Measurements from ENCODE around the gene HSPBAP1.
"Not testable (repeated sequence)": the region's sequence is repeated elsewhere in the genome, so short reads cannot be mapped to it uniquely, and the experiment has no call there.

The HSPBAP1 gene

GRCh38 chr3:122732682-122733525 lies 60.7 kb downstream of the HSPBAP1 start:
- not testable (repeated sequence) for H3K27me3 Mint-ChIP-seq (ENCODE audit: low read depth); H3K4me1 Mint-ChIP-seq (ENCODE audit: low read depth); H3K9me3 Mint-ChIP-seq; H3K4me3 Mint-ChIP-seq; H3K27ac Mint-ChIP-seq
- peaks cover 44% of the 10 kb centered on the region for H3K36me3 Mint-ChIP-seq (ENCODE audit: low read depth)

GRCh38 chr3:122730240-122730639 lies 63.4 kb downstream of the HSPBAP1 start:
- H3K4me3 Mint-ChIP-seq = no peak overlapping the region
- no peak overlapping the region for H3K27ac Mint-ChIP-seq
- H3K36me3 Mint-ChIP-seq (ENCODE audit: low read depth) = peaks cover 61% of the 10 kb centered on the region
- H3K9me3 Mint-ChIP-seq = peaks cover 5% of the 10 kb centered on the region
- H3K27me3 Mint-ChIP-seq (ENCODE audit: low read depth) = no peaks in the 10 kb centered on the region
- H3K4me1 Mint-ChIP-seq (ENCODE audit: low read depth) = peaks cover 2% of the 10 kb centered on the region

DNA sequence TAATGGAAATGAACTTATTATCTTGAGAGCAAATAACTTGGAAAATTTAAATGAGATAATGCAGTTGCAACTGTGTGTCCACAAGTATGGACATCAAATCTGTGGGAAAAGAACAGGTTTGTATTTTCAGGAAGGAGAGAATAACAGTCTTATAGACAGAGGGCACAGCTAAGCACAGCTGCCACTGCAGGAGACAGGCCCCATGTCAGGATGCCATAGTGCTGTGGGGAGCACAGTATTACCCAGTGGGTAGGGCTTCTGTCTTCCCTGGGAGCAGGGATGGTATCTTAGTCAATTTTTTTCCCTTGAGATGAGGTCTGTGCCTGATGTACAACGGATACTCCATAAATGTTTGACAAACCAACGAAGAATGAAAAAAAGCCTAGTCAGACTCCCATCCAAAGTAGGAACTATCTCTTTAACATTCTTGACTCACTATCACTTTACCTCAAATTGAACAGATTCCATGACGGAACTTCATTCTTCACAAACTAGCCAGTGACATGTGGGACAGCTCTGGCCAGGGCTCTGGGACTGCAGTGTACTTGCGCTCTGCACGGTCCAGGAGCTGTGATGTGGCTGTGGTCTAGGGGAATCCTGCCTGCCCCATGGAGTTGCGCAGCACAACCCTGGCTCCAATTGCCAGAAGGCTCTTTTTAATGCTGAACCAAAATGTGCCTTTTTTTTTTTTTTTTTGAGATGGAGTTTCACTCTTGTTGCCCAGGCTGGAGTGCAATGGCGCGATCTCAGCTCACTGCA lies 64.7 kb downstream of the HSPBAP1 start:
- Mint-ChIP-seq H3K4me3 (no peak overlapping the region), H3K27ac (no peak overlapping the region), H3K27me3 (ENCODE audit: low read depth) (no peaks in the 10 kb centered on the region), H3K9me3 (peaks cover 2% of the 10 kb centered on the region), H3K4me1 (ENCODE audit: low read depth) (peaks cover 2% of the 10 kb centered on the region), H3K36me3 (ENCODE audit: low read depth) (peaks cover 60% of the 10 kb centered on the region)

- Mint-ChIP-seq H3K36me3 (ENCODE audit: low read depth) (peaks cover 64% of the 10 kb centered on the region), H3K9me3 (no peaks in the 10 kb centered on the region), H3K4me3 (no peak overlapping the region), H3K27ac (no peak overlapping the region), H3K4me1 (ENCODE audit: low read depth) (peaks cover 2% of the 10 kb centered on the region), H3K27me3 (ENCODE audit: low read depth) (no peaks in the 10 kb centered on the region)
Measured at GRCh38 chr3:122728186-122728585, 65.4 kb downstream of the HSPBAP1 start.

- Mint-ChIP-seq H3K4me1 (ENCODE audit: low read depth) (peaks cover 2% of the 10 kb centered on the region), H3K27ac (no peak overlapping the region), H3K4me3 (no peak overlapping the region), H3K36me3 (ENCODE audit: low read depth) (peaks cover 64% of the 10 kb centered on the region), H3K27me3 (ENCODE audit: low read depth) (no peaks in the 10 kb centered on the region), H3K9me3 (no peaks in the 10 kb centered on the region)
Measured at GRCh38 chr3:122727766-122728165, 65.9 kb downstream of the HSPBAP1 start.

- Mint-ChIP-seq H3K36me3 (ENCODE audit: low read depth) (peaks cover 65% of the 10 kb centered on the region), H3K4me3 (no peak overlapping the region), H3K27ac (no peak overlapping the region), H3K27me3 (ENCODE audit: low read depth) (no peaks in the 10 kb centered on the region), H3K9me3 (no peaks in the 10 kb centered on the region), H3K4me1 (ENCODE audit: low read depth) (peaks cover 2% of the 10 kb centered on the region)
Measured at GRCh38 chr3:122727294-122727693, 66.3 kb downstream of the HSPBAP1 start.

- Mint-ChIP-seq H3K27me3 (ENCODE audit: low read depth) (no peaks in the 10 kb centered on the region), H3K27ac (no peak overlapping the region), H3K4me1 (ENCODE audit: low read depth) (peaks cover 2% of the 10 kb centered on the region), H3K4me3 (no peak overlapping the region), H3K36me3 (ENCODE audit: low read depth) (peaks cover 64% of the 10 kb centered on the region), H3K9me3 (no peaks in the 10 kb centered on the region)
Measured at GRCh38 chr3:122725106-122725505, 68.5 kb downstream of the HSPBAP1 start.

GRCh38 chr3:122719273-122719921 lies 74.2 kb downstream of the HSPBAP1 start:
- H3K27me3 Mint-ChIP-seq (ENCODE audit: low read depth) = no peaks in the 10 kb centered on the region
- no peak overlapping the region for H3K27ac Mint-ChIP-seq
- H3K9me3 Mint-ChIP-seq = no peaks in the 10 kb centered on the region
- H3K4me1 Mint-ChIP-seq (ENCODE audit: low read depth) = peaks cover 7% of the 10 kb centered on the region
- peaks cover 64% of the 10 kb centered on the region for H3K36me3 Mint-ChIP-seq (ENCODE audit: low read depth)
- H3K4me3 Mint-ChIP-seq = no peak overlapping the region

GRCh38 chr3:122716667-122717066 lies 77.0 kb downstream of the HSPBAP1 start:
- no peak overlapping the region for H3K27ac Mint-ChIP-seq
- peaks cover 16% of the 10 kb centered on the region for H3K4me1 Mint-ChIP-seq (ENCODE audit: low read depth)
- no peaks in the 10 kb centered on the region for H3K9me3 Mint-ChIP-seq
- H3K4me3 Mint-ChIP-seq = no peak overlapping the region
- peaks cover 63% of the 10 kb centered on the region for H3K36me3 Mint-ChIP-seq (ENCODE audit: low read depth)
- no peaks in the 10 kb centered on the region for H3K27me3 Mint-ChIP-seq (ENCODE audit: low read depth)

GRCh38 chr3:122714273-122714672 lies 79.4 kb downstream of the HSPBAP1 start:
- Mint-ChIP-seq H3K4me3 (no peak overlapping the region), H3K27ac (no peak overlapping the region), H3K36me3 (ENCODE audit: low read depth) (peaks cover 73% of the 10 kb centered on the region), H3K4me1 (ENCODE audit: low read depth) (peaks cover 39% of the 10 kb centered on the region), H3K27me3 (ENCODE audit: low read depth) (no peaks in the 10 kb centered on the region), H3K9me3 (no peaks in the 10 kb centered on the region)

- Mint-ChIP-seq H3K4me1 (ENCODE audit: low read depth) (peaks cover 43% of the 10 kb centered on the region), H3K36me3 (ENCODE audit: low read depth) (peaks cover 74% of the 10 kb centered on the region), H3K4me3 (peak overlapping the region; percentile 7), H3K27ac (peak overlapping the region; percentile 11)
- H3K9me3 Mint-ChIP-seq; H3K27me3 Mint-ChIP-seq (ENCODE audit: low read depth): not testable (repeated sequence)
Measured at GRCh38 chr3:122710616-122711251, 82.9 kb downstream of the HSPBAP1 start.

DNA sequence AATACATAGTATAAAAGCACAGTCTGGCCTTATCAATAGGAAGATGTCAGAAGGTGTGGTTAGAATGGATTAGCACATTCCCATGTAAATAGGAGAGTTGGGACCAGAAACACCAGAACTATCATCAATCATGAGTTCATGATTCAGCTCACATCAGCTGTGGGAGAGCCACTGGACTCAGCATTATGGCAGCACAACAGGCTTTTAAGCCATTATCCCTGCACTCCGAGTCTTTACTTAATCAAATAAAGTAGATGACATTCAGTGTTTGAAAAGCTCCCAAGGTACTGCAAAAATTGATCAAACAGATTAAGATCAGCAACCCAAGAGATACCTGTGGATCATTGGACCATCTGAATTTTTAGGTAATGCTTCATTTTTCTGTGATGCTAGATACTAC lies 88.3 kb downstream of the HSPBAP1 start:
- no peaks in the 10 kb centered on the region for H3K9me3 Mint-ChIP-seq
- no peak overlapping the region for H3K27ac Mint-ChIP-seq
- no peak overlapping the region for H3K4me3 Mint-ChIP-seq
- H3K4me1 Mint-ChIP-seq (ENCODE audit: low read depth) = peaks cover 36% of the 10 kb centered on the region
- no peaks in the 10 kb centered on the region for H3K27me3 Mint-ChIP-seq (ENCODE audit: low read depth)
- H3K36me3 Mint-ChIP-seq (ENCODE audit: low read depth) = peaks cover 71% of the 10 kb centered on the region

GRCh38 chr3:122700193-122700592 lies 93.4 kb downstream of the HSPBAP1 start:
- H3K27me3 Mint-ChIP-seq (ENCODE audit: low read depth) = no peaks in the 10 kb centered on the region
- peaks cover 26% of the 10 kb centered on the region for H3K4me1 Mint-ChIP-seq (ENCODE audit: low read depth)
- peaks cover 66% of the 10 kb centered on the region for H3K36me3 Mint-ChIP-seq (ENCODE audit: low read depth)
- H3K27ac Mint-ChIP-seq = no peak overlapping the region
- H3K4me3 Mint-ChIP-seq = no peak overlapping the region
- H3K9me3 Mint-ChIP-seq = no peaks in the 10 kb centered on the region

GRCh38 chr3:122697952-122698620 lies 95.5 kb downstream of the HSPBAP1 start:
- Mint-ChIP-seq H3K9me3 (no peaks in the 10 kb centered on the region), H3K27me3 (ENCODE audit: low read depth) (no peaks in the 10 kb centered on the region), H3K27ac (peak overlapping the region; percentile 28), H3K36me3 (ENCODE audit: low read depth) (peaks cover 64% of the 10 kb centered on the region), H3K4me1 (ENCODE audit: low read depth) (peaks cover 28% of the 10 kb centered on the region), H3K4me3 (no peak overlapping the region)

Measured in T-helper 1 cell treated with Interleukin-12 subunit alpha and Interleukin-12 subunit beta and Interleukin-4 antibody, amounts not matched to agents 30 μg/mL and 1 μg/mL, for 36 hours (primary cell).